Small intestine (tissue), 7 donors: Measurements from ENCODE around the gene CST1. TPM values are rescaled to one million over a fixed set of nuclear protein-coding genes. Genes with fewer than 3 reads are reported as not detected.
A peak's percentile ranks its signal among the peaks of the same experiment; 100 is the strongest.
"Not testable (repeated sequence)": the region's sequence is repeated elsewhere in the genome, so short reads cannot be mapped to it uniquely, and the experiment has no call there.

Experiments
- DNase-seq, 2 donors: peaks; one replicate each; pipeline versions ENCODE4 v3.0.0 to v3.0.0-alpha.2; 2013
- FAIRE-seq: peaks from 2 replicates; lab custom pipeline; 2012; peaks lifted over from hg19 to GRCh38; lab: Jason Lieb, UNC
- H3K27ac ChIP-seq, 3 donors: one replicate each; pipeline ENCODE4 v1.5.1; 2013; ENCODE audit warnings: low read length in 2 of 3, mild to moderate bottlenecking in 2 of 3, control low read depth in 1 of 3, inconsistent platforms in 1 of 3, low read depth in 1 of 3, moderate library complexity in 1 of 3
- H3K27me3 ChIP-seq, 3 donors: one replicate each; pipeline ENCODE4 v1.6.1; 2013; ENCODE audit warnings: low read length in 3 of 3, inconsistent platforms in 1 of 3; ENCODE audit not compliant: control insufficient read depth in 3 of 3, insufficient read depth in 3 of 3
- H3K36me3 ChIP-seq, 3 donors: one replicate each; pipeline ENCODE4 v1.6.1; 2013; ENCODE audit warnings: low read length in 3 of 3, inconsistent platforms in 1 of 3, low read depth in 1 of 3, mild to moderate bottlenecking in 1 of 3, moderate library complexity in 1 of 3; ENCODE audit not compliant: control insufficient read depth in 3 of 3, insufficient read depth in 2 of 3
- H3K4me1 ChIP-seq, 3 donors: one replicate each; pipeline ENCODE4 v1.6.1; 2013; ENCODE audit warnings: low read length in 2 of 3, inconsistent platforms in 1 of 3, low read depth in 1 of 3, mild to moderate bottlenecking in 1 of 3, moderate library complexity in 1 of 3; ENCODE audit not compliant: control insufficient read depth in 3 of 3, insufficient read depth in 2 of 3
- H3K4me3 ChIP-seq, 3 donors: one replicate each; pipeline ENCODE4 v1.5.1; 2013; ENCODE audit warnings: low read length in 3 of 3, control low read depth in 1 of 3, inconsistent platforms in 1 of 3, low read depth in 1 of 3, mild to moderate bottlenecking in 1 of 3, moderate library complexity in 1 of 3
- H3K9me3 ChIP-seq, 2 donors: one replicate each; pipeline ENCODE4 v1.6.1; 2013; ENCODE audit warnings: low read depth in 1 of 2, low read length in 1 of 2; ENCODE audit not compliant: control insufficient read depth in 2 of 2, insufficient read depth in 1 of 2
- WGBS, 3 donors: extraction: QIAGEN DNeasy Blood & Tissue Kit; methylation state at CpG; one replicate each; pipeline ENCODE4 v1.1.7; 2013; 5-methylcytosine and 5-hydroxymethylcytosine counted together
- polyA plus RNA-seq, 4 donors: library from polyadenylated mRNA; stranded (reverse) in 3 of 4; unstranded in 1 of 4; fragments of 200-250 nt in 3 of 4; fragments of 120-200 nt in 1 of 4; gene quantifications; one replicate each; pipeline versions ENCODE4 v1.2.1 to v1.2.3, GENCODE V29; 2013
- donor health status: healthy with polysubstance abuse.
- donor health status: control.
- donor health status: control.
- donor health status: Bipolar disorder and iron deficiency.
- donor health status: healthy.

Gene CST1
- polyA plus RNA-seq, 4 donors, result not detected

GRCh38 chr20:23765578-23765977 is 14.8 kb upstream of the CST1 start:
- Histone ChIP-seq H3K9me3 (peaks cover 0 to 2% of the 10 kb centered on the region in 2 donors), H3K27ac (no peak overlapping the region), H3K4me1 (no peaks in the 10 kb centered on the region), H3K27me3 (peaks cover 0 to 2% (median 0%) of the 10 kb centered on the region in 3 donors), H3K36me3 (no peaks in the 10 kb centered on the region), H3K4me3 (no peak overlapping the region)
- DNase-seq (no peak), FAIRE-seq (no peak)
- 79 to 90% (median 85%) methylated on average over 5 of the region's 5 CpGs for WGBS, 3 donors

- not testable (repeated sequence) for H3K27ac ChIP-seq, DNase-seq, H3K4me3 ChIP-seq, H3K4me1 ChIP-seq, H3K9me3 ChIP-seq, H3K36me3 ChIP-seq, H3K27me3 ChIP-seq, FAIRE-seq
- WGBS, 3 donors, result 23 to 30% (median 29%) methylated on average over 2 of the region's 2 CpGs
Measured at GRCh38 chr20:23764630-23765029, 13.9 kb upstream of the CST1 start.

GRCh38 chr20:23763345-23763744 is 12.6 kb upstream of the CST1 start:
- FAIRE-seq, result no peak
- H3K4me3 ChIP-seq, result no peak overlapping the region

DNA sequence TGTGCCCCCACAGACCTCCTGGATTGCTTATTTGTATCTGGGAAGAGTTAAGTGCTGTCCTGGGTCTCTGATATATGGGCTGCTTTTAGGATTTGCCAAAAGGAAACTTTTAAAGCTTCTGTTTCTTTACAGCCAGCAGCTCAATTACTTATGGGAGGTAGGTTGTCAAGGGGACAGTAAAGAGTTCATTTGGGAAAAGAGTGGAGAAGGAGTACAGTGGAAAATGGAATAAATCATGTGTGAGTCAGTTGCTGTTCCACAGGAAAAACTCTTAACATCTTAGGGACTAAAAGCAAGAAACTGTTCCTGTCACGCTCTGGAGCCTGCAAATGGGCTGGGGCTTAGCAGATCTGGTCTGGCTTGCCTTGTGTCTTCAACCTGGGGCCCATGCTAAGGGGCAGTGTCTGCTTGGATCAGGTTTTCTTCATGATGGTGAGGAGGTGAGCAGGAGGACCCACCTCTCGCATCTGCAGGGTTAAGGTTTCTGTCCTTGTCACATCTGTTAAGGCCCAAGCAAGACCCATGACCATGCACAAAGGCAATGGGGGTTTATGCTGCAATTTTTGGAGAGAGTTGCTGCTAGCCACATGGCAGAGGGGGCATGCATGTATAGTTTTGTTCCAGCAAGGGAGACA is 8.7 kb upstream of the CST1 start:
- WGBS, 3 donors, result 64 to 85% (median 68%) methylated on average over 2 of the region's 2 CpGs
- H3K27ac ChIP-seq, result no peak overlapping the region
- FAIRE-seq, result no peak

More at GRCh38 chr20:23763345-23763744, 12.6 kb upstream of the CST1 start:
- Histone ChIP-seq H3K36me3 (no peaks in the 10 kb centered on the region), H3K27ac (no peak overlapping the region), H3K4me1 (no peaks in the 10 kb centered on the region), H3K9me3 (peaks cover 0 to 2% of the 10 kb centered on the region in 2 donors), H3K27me3 (peaks cover 0 to 2% (median 0%) of the 10 kb centered on the region in 3 donors)
- no peak for DNase-seq

GRCh38 chr20:23756792-23757191 is 6.1 kb upstream of the CST1 start:
- H3K27me3 ChIP-seq, FAIRE-seq, H3K27ac ChIP-seq, H3K36me3 ChIP-seq, H3K4me1 ChIP-seq, H3K4me3 ChIP-seq, H3K9me3 ChIP-seq: not testable (repeated sequence)
- peak in 1 of 2 donors; percentile 5 for DNase-seq
- 4 to 13% (median 9%) methylated on average over 3 of the region's 3 CpGs for WGBS, 3 donors

More for the DNA sequence above, 8.7 kb upstream of the CST1 start:
- H3K4me3 ChIP-seq, result no peak overlapping the region
- no peaks in the 10 kb centered on the region for H3K4me1 ChIP-seq
- no peaks in the 10 kb centered on the region for H3K36me3 ChIP-seq
- no peaks in the 10 kb centered on the region for H3K9me3 ChIP-seq
- no peak for DNase-seq
- H3K27me3 ChIP-seq, result no peaks in the 10 kb centered on the region

DNA sequence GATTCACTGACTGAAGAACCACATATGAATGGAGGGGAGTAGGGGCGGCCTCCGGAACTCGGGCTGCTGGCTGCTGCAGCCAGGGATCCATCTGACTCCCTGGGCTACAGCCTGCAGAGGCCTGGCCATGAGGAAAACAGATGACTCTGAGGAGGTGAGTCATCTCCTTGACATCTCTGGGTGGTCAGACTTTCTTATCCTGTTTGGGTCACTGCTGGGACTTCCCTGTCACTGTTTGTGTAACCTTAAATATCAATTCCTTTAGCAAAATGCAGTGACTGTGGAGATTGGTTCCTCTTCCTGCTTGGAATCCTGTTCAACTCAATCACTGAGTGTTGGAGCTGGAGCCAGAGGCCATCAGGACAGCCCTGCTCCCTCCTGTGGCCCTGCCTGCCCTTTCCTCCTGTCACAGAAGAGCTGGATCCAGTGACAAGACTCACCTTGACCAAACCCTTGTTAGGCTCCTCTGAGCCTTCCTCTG is 4.4 kb upstream of the CST1 start:
- WGBS, 3 donors, result 76 to 89% (median 86%) methylated on average over 3 of the region's 3 CpGs
- not testable (repeated sequence) for H3K36me3 ChIP-seq, H3K4me1 ChIP-seq, FAIRE-seq, H3K9me3 ChIP-seq, H3K4me3 ChIP-seq, H3K27me3 ChIP-seq, DNase-seq
- peak overlapping the region in 1 of 3 donors; percentile 58 for H3K27ac ChIP-seq

GRCh38 chr20:23754731-23755130 is 4.0 kb upstream of the CST1 start:
- no peaks in the 10 kb centered on the region for H3K4me1 ChIP-seq
- FAIRE-seq, result no peak
- 75 to 85% (median 83%) methylated on average over 4 of the region's 4 CpGs for WGBS, 3 donors

GRCh38 chr20:23753589-23753988 is 2.9 kb upstream of the CST1 start:
- Histone ChIP-seq H3K9me3 (no peaks in the 10 kb centered on the region), H3K27me3 (no peaks in the 10 kb centered on the region), H3K27ac (no peak overlapping the region), H3K36me3 (no peaks in the 10 kb centered on the region), H3K4me3 (no peak overlapping the region), H3K4me1 (no peaks in the 10 kb centered on the region)
- WGBS, 3 donors, result 79 to 87% (median 83%) methylated on average over 2 of the region's 2 CpGs
- DNase-seq, result no peak
- no peak for FAIRE-seq

More at GRCh38 chr20:23754731-23755130, 4.0 kb upstream of the CST1 start:
- Histone ChIP-seq H3K36me3 (no peaks in the 10 kb centered on the region), H3K27me3 (no peaks in the 10 kb centered on the region), H3K9me3 (no peaks in the 10 kb centered on the region), H3K4me3 (no peak overlapping the region), H3K27ac (no peak overlapping the region)
- no peak for DNase-seq

DNA sequence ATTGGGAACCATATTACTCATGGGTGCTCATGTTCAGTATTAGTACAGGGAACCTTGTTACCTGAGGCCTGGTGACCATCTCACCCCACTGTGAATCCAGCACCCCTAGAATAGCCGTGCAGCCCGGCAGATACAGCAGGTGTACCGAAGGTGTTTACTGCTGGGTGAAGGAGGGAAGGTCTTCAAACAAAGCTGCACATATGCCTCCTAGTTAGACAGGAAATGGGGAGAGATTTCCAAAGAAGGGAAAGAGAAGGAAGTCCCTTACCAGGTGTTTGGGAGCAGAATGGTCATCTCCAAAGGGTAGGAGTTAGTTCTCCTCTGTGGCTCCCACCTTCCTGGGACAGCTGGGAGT is 2.4 kb upstream of the CST1 start:
- WGBS, 3 donors, result 89 to 93% (median 91%) methylated on average over 3 of the region's 3 CpGs
- Histone ChIP-seq H3K36me3 (no peaks in the 10 kb centered on the region), H3K27ac (no peak overlapping the region), H3K27me3 (no peaks in the 10 kb centered on the region), H3K4me3 (no peak overlapping the region), H3K9me3 (no peaks in the 10 kb centered on the region), H3K4me1 (no peaks in the 10 kb centered on the region)
- DNase-seq (no peak), FAIRE-seq (no peak)
